Esophagus squamous epithelium (tissue), 5 donors: ENCODE results near the gene TFDP3. TPM values are rescaled to one million over a fixed set of nuclear protein-coding genes. Genes with fewer than 3 reads are reported as not detected.

ENCODE experiments used
- DNase-seq: peaks from one replicate; lab custom pipeline; 2025; lab: John Stamatoyannopoulos, UW
- H3K27ac ChIP-seq, 4 donors: fragments of 200-600 bp; sonication (generic); one replicate each; pipeline ENCODE4 v1.5.1; 2016 to 2019; ENCODE audit warnings: mild to moderate bottlenecking in 1 of 4
- H3K27me3 ChIP-seq, 4 donors: fragments of 200-600 bp; sonication (generic); 1 replicate in 3 of 4; 2 replicates in 1 of 4; pipeline versions ENCODE4 v1.5.1 to v1.6.0; 2017 to 2021; ENCODE audit warnings: antibody characterized with exemption in 1 of 4
- H3K36me3 ChIP-seq, 3 donors: fragments of 200-600 bp; sonication (generic); one replicate each; pipeline ENCODE4 v1.5.1; 2016 to 2019
- H3K4me1 ChIP-seq, 3 donors: fragments of 200-600 bp; sonication (generic); one replicate each; pipeline ENCODE4 v1.5.1; 2017 to 2019
- H3K4me3 ChIP-seq, 4 donors: fragments of 200-600 bp; sonication (generic); 1 replicate in 3 of 4; 2 replicates in 1 of 4; pipeline ENCODE4 v1.5.1; 2016 to 2019; ENCODE audit warnings: mild to moderate bottlenecking in 2 of 4, moderate library complexity in 1 of 4
- H3K9me3 ChIP-seq, 3 donors: fragments of 200-600 bp; sonication (generic); one replicate each; pipeline ENCODE4 v1.5.1; 2016 to 2019
- CTCF ChIP-seq, 6 experiments: fragments of 450-650 bp in 4 of 6; fragments of 200-600 bp in 2 of 6; sonication (generic) in 2 of 6; IDR thresholded peaks; one replicate each; pipeline ENCODE4 v1.5.1; 2016 to 2019; ENCODE audit warnings: antibody characterized with exemption in 6 of 6, mild to moderate bottlenecking in 4 of 6, moderate library complexity in 4 of 6
- POLR2A ChIP-seq, 4 donors: fragments of 450-650 bp; IDR thresholded peaks; one replicate each; pipeline ENCODE4 v1.6.1; 2017; ENCODE audit warnings: antibody characterized with exemption in 4 of 4, mild to moderate bottlenecking in 4 of 4, moderate library complexity in 3 of 4
- WGBS, 2 donors: methylation state at CpG; one replicate each; pipeline ENCODE4 v1.1.5; 2018; 5-methylcytosine and 5-hydroxymethylcytosine counted together
- intact Hi-C: fragments of 100-400 bp; cut with DNase I; formaldehyde crosslinking; loops from one replicate; pipeline ENCODE4 v1.15.0; 2022
- small RNA-seq, 4 donors: library from RNA; depleted of rRNA; stranded (forward); fragments of <200 nt; gene quantifications; one replicate each; pipeline ENCODE3, GENCODE V24; 2016
- total RNA-seq, 4 donors: library from RNA; depleted of rRNA; stranded (reverse); fragments of >200 nt; gene quantifications; one replicate each; pipeline ENCODE4 v1.1.0, GENCODE V29; 2016
- donor health status: DM: yes; HTN: yes; CAD: no.

Gene TFDP3
- total RNA-seq, 4 donors from 2014 or later = not detected

GRCh38 chrX:133171962-133172708 lies 46.0 kb downstream of the TFDP3 start:
- Histone ChIP-seq H3K27me3 (no peaks in the 10 kb centered on the region), H3K4me1 (no peaks in the 10 kb centered on the region), H3K9me3 (no peaks in the 10 kb centered on the region), H3K27ac (no peak overlapping the region), H3K36me3 (no peaks in the 10 kb centered on the region), H3K4me3 (no peak overlapping the region)
- intact Hi-C loops = no loop called here
- DNase-seq = no peak
- 14 to 43% methylated on average over 1 of the region's 1 CpG for WGBS, 2 donors
- TF ChIP-seq POLR2A (IDR thresholded peaks at IDR 0.05) = no peak
- TF ChIP-seq CTCF (IDR thresholded peaks at IDR 0.05) = peak in 4 of 6 experiments; percentile 22 to 55 (median 34)

Small RNA genes within 50 kb of the gene (small RNA-seq; reads per million reads assigned to genes)
- 0 to 0.07 (median 0) reads per million in 4 donors for gene RNU1-115P

Other genes starting within 250 kb of the TFDP3 start
- not detected for gene USP26, start 121.2 kb downstream of the TFDP3 start, total RNA-seq
- gene GPC4, start 197.1 kb upstream of the TFDP3 start, total RNA-seq = 1 to 10 TPM; 1.3 to 8.2 (median 3.1) TPM